HEK293T (cell line): ENCODE results near the gene FMO1.
A peak's percentile ranks its signal among the peaks of the same experiment; 100 is the strongest.
"Not testable (repeated sequence)": the region's sequence is repeated elsewhere in the genome, so short reads cannot be mapped to it uniquely, and the experiment has no call there.

Experiments
- CTCF ChIA-PET: fragments of 350-600 bp; formaldehyde crosslinking; extraction: SDS; loops from one replicate; lab custom pipeline; 2021; ENCODE audit warnings: antibody characterized with exemption, inconsistent platforms; lab: Yijun Ruan, JAX
- POLR2A ChIA-PET: fragments of 350-600 bp; formaldehyde crosslinking; extraction: SDS; loops from one replicate; lab custom pipeline; 2020; ENCODE audit warnings: antibody characterized with exemption, inconsistent platforms; lab: Yijun Ruan, JAX
- DNase-seq: peaks from one replicate; pipeline ENCODE4 v3.0.0; 2012; ENCODE audit warnings: mixed read lengths; ENCODE audit errors: extremely low spot score
- ARNT ChIP-seq: fragments of 450-650 bp; IDR thresholded peaks from 2 replicates; pipeline ENCODE4 v1.6.1; 2017; ENCODE audit warnings: mild to moderate bottlenecking
- BHLHE40 ChIP-seq: fragments of 450-650 bp; IDR thresholded peaks from 2 replicates; pipeline ENCODE4 v1.6.1; 2016; ENCODE audit warnings: mild to moderate bottlenecking, moderate library complexity, borderline replicate concordance
- CTBP1 ChIP-seq: fragments of 450-650 bp; IDR thresholded peaks from 2 replicates; pipeline ENCODE4 v1.6.1; 2016; ENCODE audit warnings: borderline replicate concordance
- ELF4 ChIP-seq: fragments of 450-650 bp; IDR thresholded peaks from 2 replicates; pipeline ENCODE4 v1.6.1; 2017; ENCODE audit warnings: antibody characterized with exemption
- FOXA1 ChIP-seq: fragments of 450-650 bp; IDR thresholded peaks from 2 replicates; pipeline ENCODE4 v1.6.1; 2016; ENCODE audit warnings: mild to moderate bottlenecking
- FOXK2 ChIP-seq: fragments of 450-650 bp; IDR thresholded peaks from 2 replicates; pipeline ENCODE4 v1.6.1; 2016; ENCODE audit warnings: mild to moderate bottlenecking
- FOXM1 ChIP-seq: fragments of 450-650 bp; IDR thresholded peaks from 2 replicates; pipeline ENCODE4 v1.6.1; 2017; ENCODE audit warnings: mild to moderate bottlenecking, borderline replicate concordance
- HDGF ChIP-seq: fragments of 450-650 bp; IDR thresholded peaks from 2 replicates; pipeline ENCODE4 v1.6.1; 2017; ENCODE audit warnings: antibody characterized with exemption, borderline replicate concordance
- L3MBTL2 ChIP-seq: fragments of 450-650 bp; conservative IDR thresholded peaks from 2 replicates; pipeline ENCODE4 v1.6.1; 2016; ENCODE audit warnings: mild to moderate bottlenecking
- LEF1 ChIP-seq: fragments of 450-650 bp; IDR thresholded peaks from 2 replicates; pipeline ENCODE4 v1.6.1; 2017; ENCODE audit warnings: mild to moderate bottlenecking, borderline replicate concordance
- NFRKB ChIP-seq: fragments of 450-650 bp; IDR thresholded peaks from 2 replicates; pipeline ENCODE4 v1.6.1; 2016; ENCODE audit warnings: mild to moderate bottlenecking, moderate library complexity
- PKNOX1 ChIP-seq: fragments of 450-650 bp; IDR thresholded peaks from 2 replicates; pipeline ENCODE4 v1.6.1; 2016
- SP1 ChIP-seq: fragments of 450-650 bp; IDR thresholded peaks from 2 replicates; pipeline ENCODE4 v1.6.1; 2017
- SUZ12 ChIP-seq: fragments of 450-650 bp; IDR thresholded peaks from 2 replicates; pipeline ENCODE4 v1.6.1; 2016; ENCODE audit warnings: mild to moderate bottlenecking
- TARDBP ChIP-seq: fragments of 450-650 bp; IDR thresholded peaks from 2 replicates; pipeline ENCODE4 v1.6.1; 2016
- ZNF384 ChIP-seq: fragments of 450-650 bp; IDR thresholded peaks from 2 replicates; pipeline ENCODE4 v1.6.1; 2016

Gene FMO1

GRCh38 chr1:171220081-171220420 is 28.2 kb upstream of the FMO1 start:
- CTCF ChIA-PET: interaction anchor here (0.7 kb wide), 1 partner anchor 84 kb away, joined by 5 read pairs; no protein-coding TSS in a partner anchor

GRCh38 chr1:171220581-171221054 is 27.7 kb upstream of the FMO1 start:
- POLR2A ChIA-PET: no interaction called here
- no peak for TF ChIP-seq LEF1
- no peak for TF ChIP-seq TARDBP
- no peak for TF ChIP-seq HDGF
- TF ChIP-seq ZNF384: no peak
- TF ChIP-seq PKNOX1: no peak
- no peak for TF ChIP-seq FOXK2
- no peak for TF ChIP-seq ARNT
- no peak for TF ChIP-seq CTBP1
- TF ChIP-seq FOXM1: no peak
- TF ChIP-seq L3MBTL2: no peak
- no peak for TF ChIP-seq BHLHE40
- no peak for TF ChIP-seq ELF4
- no peak for TF ChIP-seq FOXA1
- TF ChIP-seq NFRKB: no peak
- no peak for TF ChIP-seq SP1
- TF ChIP-seq SUZ12: no peak
- CTCF ChIA-PET: interaction anchor here (0.7 kb wide), 1 partner anchor 85 kb away, joined by 5 read pairs; no protein-coding TSS in a partner anchor
- DNase-seq: no peak

More at GRCh38 chr1:171220081-171220420, 28.2 kb upstream of the FMO1 start:
- POLR2A ChIA-PET: no interaction called here
- no peak for TF ChIP-seq ZNF384
- no peak for TF ChIP-seq SP1
- TF ChIP-seq LEF1: no peak
- no peak for TF ChIP-seq TARDBP
- no peak for TF ChIP-seq NFRKB
- TF ChIP-seq ELF4: no peak
- no peak for TF ChIP-seq SUZ12
- DNase-seq: no peak

DNA sequence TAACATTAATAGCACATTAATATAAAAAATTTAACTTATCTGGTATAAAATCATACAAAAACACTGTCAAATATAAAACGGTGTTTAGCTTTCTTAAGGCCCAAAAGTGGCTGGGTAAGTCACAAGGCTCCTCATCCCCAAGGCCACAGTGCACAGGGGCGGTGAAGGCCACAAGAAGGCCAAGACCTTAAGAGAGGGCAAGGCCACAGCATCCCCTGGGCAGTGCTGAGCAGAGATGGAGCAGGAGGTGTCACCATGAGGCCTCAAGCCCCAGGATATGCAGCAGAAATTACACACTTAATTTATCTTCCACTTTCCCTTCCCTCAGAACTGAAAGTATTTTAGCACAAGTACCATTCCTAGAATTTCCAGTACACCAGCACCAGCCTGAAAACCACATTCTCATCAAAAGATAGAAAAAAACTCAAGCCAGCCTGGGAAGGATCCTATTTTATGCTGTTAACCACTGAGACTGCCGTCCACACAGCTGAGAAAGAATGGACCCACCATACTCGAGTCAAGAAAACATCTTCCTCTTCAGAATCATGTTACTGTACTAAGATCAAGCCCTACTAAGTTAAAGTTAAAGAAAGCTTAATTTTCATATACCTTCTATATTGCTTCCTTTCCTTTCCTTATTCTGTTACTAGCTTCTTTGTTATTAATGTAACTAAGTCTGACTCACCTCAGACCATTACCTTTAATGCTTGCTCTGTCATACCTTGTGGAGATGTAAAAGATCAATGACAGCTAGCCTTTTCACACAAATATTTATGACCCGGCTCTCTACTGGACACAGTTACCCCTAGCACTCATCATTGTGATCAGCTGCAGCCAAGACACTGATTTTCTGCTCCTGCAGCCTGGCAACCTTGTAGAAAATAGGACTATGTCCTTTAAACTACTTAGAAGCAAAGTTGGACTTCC is 26.4 kb upstream of the FMO1 start:
- TF ChIP-seq LEF1: no peak
- no peak for TF ChIP-seq PKNOX1
- TF ChIP-seq ARNT: no peak
- no peak for TF ChIP-seq ZNF384
- TF ChIP-seq BHLHE40: no peak
- no peak for TF ChIP-seq HDGF
- no peak for TF ChIP-seq NFRKB
- ChIA-PET CTCF (interaction anchor here (0.6 kb wide), 1 partner anchor 133 kb away, joined by 3 read pairs; no protein-coding TSS in a partner anchor), POLR2A (no interaction called here)
- DNase-seq: no peak

- POLR2A ChIA-PET: no interaction called here
Measured at GRCh38 chr1:171222936-171223335, 25.4 kb upstream of the FMO1 start.

DNA sequence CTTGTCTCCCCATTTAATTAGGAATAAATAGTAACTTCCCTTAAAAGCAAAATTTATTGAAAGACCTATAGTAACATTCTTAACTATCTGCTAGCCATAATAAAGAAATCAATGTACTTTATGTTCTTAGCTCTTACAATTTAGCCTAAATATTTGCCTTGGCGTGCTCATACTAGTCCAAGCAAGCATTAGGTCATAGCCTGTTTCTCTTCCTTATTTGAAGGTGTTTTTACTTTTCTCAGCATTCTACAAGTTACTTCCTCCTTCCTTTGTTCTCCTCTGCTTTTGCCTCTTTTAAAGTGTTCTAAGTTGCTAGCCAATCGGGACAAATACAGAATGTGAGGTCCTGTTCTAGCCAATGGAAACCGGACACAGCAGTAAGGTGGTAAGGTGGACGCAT is 24.0 kb upstream of the FMO1 start:
- DNase-seq, POLR2A ChIA-PET, CTCF ChIA-PET: not testable (repeated sequence)

More at GRCh38 chr1:171222936-171223335, 25.4 kb upstream of the FMO1 start:
- TF ChIP-seq SUZ12 (no peak), HDGF (no peak), ARNT (no peak), ZNF384 (no peak), BHLHE40 (no peak), ELF4 (no peak), L3MBTL2 (no peak), FOXA1 (no peak), CTBP1 (no peak)
- CTCF ChIA-PET: interaction anchor here (1.0 kb wide), 1 partner anchor 262 kb away, joined by 3 read pairs; the partner anchor contains the start of gene PRRC2C
- DNase-seq: no peak

GRCh38 chr1:171226747-171227370 is 21.4 kb upstream of the FMO1 start:
- no peak for TF ChIP-seq ARNT
- no peak for TF ChIP-seq L3MBTL2
- TF ChIP-seq HDGF: no peak
- no peak for TF ChIP-seq LEF1
- no peak for TF ChIP-seq TARDBP
- TF ChIP-seq ELF4: no peak
- no peak for TF ChIP-seq NFRKB
- TF ChIP-seq FOXA1: no peak
- TF ChIP-seq FOXM1: no peak
- ChIA-PET CTCF (interaction anchor here (0.6 to 2.3 kb wide), 9 partner anchors 19 to 262 kb away, joined by 3 to 7 read pairs (median 3); no protein-coding TSS in a partner anchor), POLR2A (no interaction called here)
- DNase-seq: peak; percentile 68

DNA sequence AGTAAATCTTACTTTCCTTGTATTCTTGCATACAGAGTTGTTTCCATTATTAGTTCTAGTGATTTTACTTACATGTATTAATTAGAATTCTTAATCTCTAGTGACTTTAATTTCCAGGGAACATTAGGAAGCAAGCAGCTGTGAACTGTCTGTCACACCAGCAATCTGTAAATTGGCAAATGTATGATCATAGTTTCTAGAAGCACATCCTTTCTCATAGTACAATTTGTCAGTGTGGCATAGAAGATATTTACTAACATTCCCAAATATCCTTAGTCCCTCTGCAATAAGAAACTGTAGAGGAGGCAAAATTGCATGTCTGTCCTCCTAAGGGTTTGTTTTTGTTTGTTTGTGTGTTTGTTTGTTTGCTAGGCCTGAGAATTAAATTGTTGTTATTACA is 17.0 kb upstream of the FMO1 start:
- TF ChIP-seq HDGF (no peak), NFRKB (no peak), FOXM1 (no peak), SP1 (no peak), SUZ12 (no peak), ELF4 (no peak), FOXK2 (no peak), TARDBP (no peak), ARNT (no peak), LEF1 (no peak), CTBP1 (no peak), PKNOX1 (no peak), ZNF384 (no peak), FOXA1 (no peak), L3MBTL2 (no peak), BHLHE40 (no peak)
- no peak for DNase-seq
- POLR2A ChIA-PET: no interaction called here
- CTCF ChIA-PET: no interaction called here
